Sigmoid colon (tissue), 7 donors: ENCODE data around the gene GTF3C4. TPM values are rescaled to one million over a fixed set of nuclear protein-coding genes. Genes with fewer than 3 reads are reported as not detected.

Source experiments
- DNase-seq: peaks from one replicate; pipeline ENCODE4 v3.0.0-alpha.2; 2019
- H3K27ac ChIP-seq, 4 donors: fragments of 200-600 bp; sonication (generic); one replicate each; pipeline ENCODE4 v1.5.1; 2016 to 2019; ENCODE audit warnings: mild to moderate bottlenecking in 1 of 4
- H3K27me3 ChIP-seq, 3 donors: fragments of 200-600 bp; sonication (generic); one replicate each; pipeline ENCODE4 v1.5.1; 2019; ENCODE audit warnings: mild to moderate bottlenecking in 1 of 3
- H3K36me3 ChIP-seq, 4 donors: fragments of 200-600 bp; sonication (generic); one replicate each; pipeline ENCODE4 v1.5.1; 2016 to 2019
- H3K4me1 ChIP-seq, 4 donors: fragments of 200-600 bp; sonication (generic); one replicate each; pipeline ENCODE4 v1.5.1; 2017 to 2019
- H3K4me3 ChIP-seq, 4 donors: fragments of 200-600 bp; sonication (generic); one replicate each; pipeline ENCODE4 v1.5.1; 2017 to 2019; ENCODE audit warnings: mild to moderate bottlenecking in 2 of 4, moderate library complexity in 1 of 4
- H3K9me3 ChIP-seq, 4 donors: fragments of 200-600 bp in 3 of 4; sonication (generic) in 3 of 4; one replicate each; pipeline versions ENCODE4 v1.5.1 to v1.6.1; 2013 to 2019
- EP300 ChIP-seq, 4 donors: sonication (generic); formaldehyde crosslinking; IDR thresholded peaks; one replicate each; pipeline ENCODE4 v1.6.1; 2017; ENCODE audit warnings: antibody characterized with exemption in 4 of 4
- POLR2A ChIP-seq, 2 donors: fragments of 450-650 bp; IDR thresholded peaks; one replicate each; pipeline ENCODE4 v1.6.1; 2016; ENCODE audit warnings: antibody characterized with exemption in 2 of 2, mild to moderate bottlenecking in 2 of 2, moderate library complexity in 2 of 2
- POLR2AphosphoS5 ChIP-seq, 4 donors: sonication (generic); formaldehyde crosslinking; IDR thresholded peaks; one replicate each; pipeline ENCODE4 v1.6.1; 2017; ENCODE audit warnings: antibody characterized with exemption in 4 of 4
- WGBS, 2 donors: extraction: QIAGEN DNeasy Blood & Tissue Kit; methylation state at CpG; one replicate each; pipeline ENCODE4 v1.1.7; 2013; 5-methylcytosine and 5-hydroxymethylcytosine counted together
- intact Hi-C: fragments of 100-400 bp; cut with DNase I; formaldehyde crosslinking; loops from one replicate; pipeline ENCODE4 v1.15.1; 2023
- polyA plus RNA-seq, 3 donors: library from polyadenylated mRNA; stranded (reverse); fragments of 200-250 nt; gene quantifications; one replicate each; pipeline ENCODE4 v1.2.3, GENCODE V29; 2013
- total RNA-seq, 4 donors: library from RNA; depleted of rRNA; stranded (reverse); fragments of >200 nt; gene quantifications; one replicate each; pipeline ENCODE4 v1.1.0, GENCODE V29; 2016
- TF ChIP-seq, protein P1 (sequence below), 4 experiments: fragments of 450-650 bp in 3 of 4; fragments of 200-600 bp in 1 of 4; IDR thresholded peaks; one replicate each; pipeline ENCODE4 v1.5.1; 2016 to 2019; ENCODE audit warnings: antibody characterized with exemption in 4 of 4, mild to moderate bottlenecking in 3 of 4, moderate library complexity in 2 of 4
- donor health status: healthy with polysubstance abuse.
- donor health status: Bipolar disorder and iron deficiency.
- donor health status: healthy.

The GTF3C4 gene
- total and polyA plus RNA-seq, 7 donors: 2.1 to 12.2 (median 10.7) TPM

GRCh38 chr9:132674485-132674884 is 4.2 kb downstream of the GTF3C4 start:
- Histone ChIP-seq H3K4me3 (no peak overlapping the region), H3K9me3 (no peaks in the 10 kb centered on the region), H3K27ac (no peak overlapping the region), H3K4me1 (peaks cover 0 to 35% (median 30%) of the 10 kb centered on the region in 4 donors), H3K27me3 (no peaks in the 10 kb centered on the region), H3K36me3 (peaks cover 9 to 18% (median 15%) of the 10 kb centered on the region in 4 donors)
- DNase-seq: no peak
- intact Hi-C loops: loop anchor here (5.0 kb wide), 3 partner anchors 98 to 228 kb away; no protein-coding TSS in a partner anchor
- 92 to 94% methylated on average over 4 of the region's 4 CpGs for WGBS, 2 donors
- TF ChIP-seq POLR2A (IDR thresholded peaks at IDR 0.05): no peak
- TF ChIP-seq, protein P1, sequence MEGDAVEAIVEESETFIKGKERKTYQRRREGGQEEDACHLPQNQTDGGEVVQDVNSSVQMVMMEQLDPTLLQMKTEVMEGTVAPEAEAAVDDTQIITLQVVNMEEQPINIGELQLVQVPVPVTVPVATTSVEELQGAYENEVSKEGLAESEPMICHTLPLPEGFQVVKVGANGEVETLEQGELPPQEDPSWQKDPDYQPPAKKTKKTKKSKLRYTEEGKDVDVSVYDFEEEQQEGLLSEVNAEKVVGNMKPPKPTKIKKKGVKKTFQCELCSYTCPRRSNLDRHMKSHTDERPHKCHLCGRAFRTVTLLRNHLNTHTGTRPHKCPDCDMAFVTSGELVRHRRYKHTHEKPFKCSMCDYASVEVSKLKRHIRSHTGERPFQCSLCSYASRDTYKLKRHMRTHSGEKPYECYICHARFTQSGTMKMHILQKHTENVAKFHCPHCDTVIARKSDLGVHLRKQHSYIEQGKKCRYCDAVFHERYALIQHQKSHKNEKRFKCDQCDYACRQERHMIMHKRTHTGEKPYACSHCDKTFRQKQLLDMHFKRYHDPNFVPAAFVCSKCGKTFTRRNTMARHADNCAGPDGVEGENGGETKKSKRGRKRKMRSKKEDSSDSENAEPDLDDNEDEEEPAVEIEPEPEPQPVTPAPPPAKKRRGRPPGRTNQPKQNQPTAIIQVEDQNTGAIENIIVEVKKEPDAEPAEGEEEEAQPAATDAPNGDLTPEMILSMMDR (IDR thresholded peaks at IDR 0.05): no peak
- no peak for TF ChIP-seq EP300 (IDR thresholded peaks at IDR 0.05)
- no peak for TF ChIP-seq POLR2AphosphoS5 (IDR thresholded peaks at IDR 0.05)

DNA sequence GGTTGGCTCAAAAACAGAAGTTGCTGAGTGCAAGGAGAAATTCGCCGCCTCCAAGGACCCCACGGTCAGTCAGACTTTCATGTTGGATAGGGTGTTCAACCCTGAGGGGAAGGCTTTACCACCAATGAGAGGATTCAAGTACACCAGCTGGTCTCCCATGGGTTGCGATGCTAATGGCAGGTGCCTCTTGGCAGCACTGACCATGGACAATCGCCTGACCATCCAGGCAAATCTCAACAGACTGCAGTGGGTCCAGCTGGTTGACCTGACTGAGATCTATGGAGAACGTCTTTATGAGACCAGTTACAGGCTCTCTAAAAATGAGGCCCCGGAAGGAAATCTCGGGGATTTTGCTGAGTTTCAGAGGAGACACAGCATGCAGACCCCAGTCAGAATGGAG is 7.7 kb downstream of the GTF3C4 start:
- Histone ChIP-seq H3K36me3 (peaks cover 10 to 33% (median 18%) of the 10 kb centered on the region in 4 donors), H3K9me3 (no peaks in the 10 kb centered on the region), H3K27me3 (no peaks in the 10 kb centered on the region), H3K4me3 (no peak overlapping the region), H3K27ac (no peak overlapping the region), H3K4me1 (peaks cover 0 to 16% (median 8%) of the 10 kb centered on the region in 4 donors)
- intact Hi-C loops: no loop called here
- DNase-seq: no peak
- TF ChIP-seq, protein P1 (IDR thresholded peaks at IDR 0.05): no peak
- no peak for TF ChIP-seq POLR2AphosphoS5 (IDR thresholded peaks at IDR 0.05)
- TF ChIP-seq POLR2A (IDR thresholded peaks at IDR 0.05): no peak
- no peak for TF ChIP-seq EP300 (IDR thresholded peaks at IDR 0.05)
- 95 to 97% methylated on average over 8 of the region's 8 CpGs for WGBS, 2 donors

DNA sequence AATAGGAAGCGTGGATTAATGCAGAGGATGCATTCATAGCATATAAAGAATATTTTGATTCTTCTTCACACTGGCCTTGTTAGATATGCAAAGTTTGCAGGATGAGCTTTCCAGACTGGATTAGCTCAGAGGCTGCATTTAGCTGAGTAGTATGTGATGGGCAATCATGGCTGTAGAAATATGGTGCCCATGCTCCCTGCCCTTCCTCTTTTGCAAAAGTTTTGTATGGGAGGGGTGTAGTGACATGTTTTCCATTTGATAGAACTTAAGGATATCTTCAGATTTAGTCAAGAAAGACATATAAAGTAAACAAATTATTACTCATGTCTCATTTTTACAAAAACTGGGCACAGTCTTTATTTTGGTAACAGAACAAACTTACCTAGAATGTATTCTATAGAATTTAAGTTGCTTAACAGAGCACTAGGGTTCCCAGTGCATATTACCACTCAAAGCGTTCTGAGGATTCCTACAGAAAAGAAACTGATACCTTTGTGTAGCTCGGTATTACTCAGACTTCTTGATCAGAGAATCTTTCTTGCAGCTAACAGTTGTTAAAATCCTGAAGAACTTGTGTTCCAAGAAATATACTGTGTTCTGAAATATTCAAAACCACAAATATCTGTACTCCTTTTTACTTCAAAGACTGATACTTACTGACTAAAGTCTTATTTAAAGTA is 9.8 kb downstream of the GTF3C4 start:
- no peak overlapping the region for H3K27ac ChIP-seq
- H3K36me3 ChIP-seq: peaks cover 19 to 52% (median 28%) of the 10 kb centered on the region in 4 donors
- no peaks in the 10 kb centered on the region for H3K27me3 ChIP-seq
- intact Hi-C loops: no loop called here
- no peak for DNase-seq
- TF ChIP-seq, protein P1 (IDR thresholded peaks at IDR 0.05): no peak
- no peak for TF ChIP-seq EP300 (IDR thresholded peaks at IDR 0.05)
- no peak for TF ChIP-seq POLR2AphosphoS5 (IDR thresholded peaks at IDR 0.05)
- TF ChIP-seq POLR2A (IDR thresholded peaks at IDR 0.05): no peak
- 56 to 80% methylated on average over 3 of the region's 3 CpGs for WGBS, 2 donors
- peaks cover 0 to 6% (median 0%) of the 10 kb centered on the region in 4 donors for H3K4me1 ChIP-seq
- H3K4me3 ChIP-seq: no peak overlapping the region
- no peaks in the 10 kb centered on the region for H3K9me3 ChIP-seq

- intact Hi-C loops: no loop called here
- no peak for DNase-seq
- no peak overlapping the region for H3K27ac ChIP-seq
- H3K9me3 ChIP-seq: no peaks in the 10 kb centered on the region
- TF ChIP-seq POLR2AphosphoS5 (IDR thresholded peaks at IDR 0.05): no peak
- WGBS, 2 donors: 78 to 89% methylated on average over 5 of the region's 5 CpGs
- H3K4me1 ChIP-seq: peaks cover 0 to 6% (median 0%) of the 10 kb centered on the region in 4 donors
- peaks cover 19 to 65% (median 33%) of the 10 kb centered on the region in 4 donors for H3K36me3 ChIP-seq
- no peaks in the 10 kb centered on the region for H3K27me3 ChIP-seq
- no peak overlapping the region for H3K4me3 ChIP-seq
Observed at GRCh38 chr9:132681561-132681960, 11.3 kb downstream of the GTF3C4 start.

GRCh38 chr9:132683873-132684272 is 13.6 kb downstream of the GTF3C4 start:
- Histone ChIP-seq H3K9me3 (no peaks in the 10 kb centered on the region), H3K27me3 (no peaks in the 10 kb centered on the region), H3K4me3 (no peak overlapping the region), H3K4me1 (peaks cover 0 to 6% (median 0%) of the 10 kb centered on the region in 4 donors), H3K27ac (no peak overlapping the region), H3K36me3 (peaks cover 16 to 76% (median 43%) of the 10 kb centered on the region in 4 donors)
- intact Hi-C loops: no loop called here
- WGBS, 2 donors: 98 to 99% methylated on average over 1 of the region's 1 CpG
- TF ChIP-seq POLR2A (IDR thresholded peaks at IDR 0.05) (no peak), POLR2AphosphoS5 (IDR thresholded peaks at IDR 0.05) (no peak), EP300 (IDR thresholded peaks at IDR 0.05) (no peak)
- TF ChIP-seq, protein P1 (IDR thresholded peaks at IDR 0.05): no peak
- no peak for DNase-seq
